HFF-Myc (cell line): Measurements from ENCODE around the gene ANK3.

Source experiments
- DNase-seq: peaks from one replicate; pipeline ENCODE4 v3.0.0-alpha.2; 2011; ENCODE audit warnings: low read depth; ENCODE audit errors: extremely low read depth
- H3K4me3 ChIP-seq: replicated peaks from 2 replicates; pipeline ENCODE4 v1.5.1; 2011; ENCODE audit warnings: low read depth, mild to moderate bottlenecking, control low read depth, low read length
- TF ChIP-seq, protein P1 (sequence below): IDR thresholded peaks from 2 replicates; pipeline ENCODE4 v1.5.1; 2012; ENCODE audit warnings: mild to moderate bottlenecking, low read depth, low read length, control low read depth; ENCODE audit errors: missing control alignments

Gene ANK3

DNA sequence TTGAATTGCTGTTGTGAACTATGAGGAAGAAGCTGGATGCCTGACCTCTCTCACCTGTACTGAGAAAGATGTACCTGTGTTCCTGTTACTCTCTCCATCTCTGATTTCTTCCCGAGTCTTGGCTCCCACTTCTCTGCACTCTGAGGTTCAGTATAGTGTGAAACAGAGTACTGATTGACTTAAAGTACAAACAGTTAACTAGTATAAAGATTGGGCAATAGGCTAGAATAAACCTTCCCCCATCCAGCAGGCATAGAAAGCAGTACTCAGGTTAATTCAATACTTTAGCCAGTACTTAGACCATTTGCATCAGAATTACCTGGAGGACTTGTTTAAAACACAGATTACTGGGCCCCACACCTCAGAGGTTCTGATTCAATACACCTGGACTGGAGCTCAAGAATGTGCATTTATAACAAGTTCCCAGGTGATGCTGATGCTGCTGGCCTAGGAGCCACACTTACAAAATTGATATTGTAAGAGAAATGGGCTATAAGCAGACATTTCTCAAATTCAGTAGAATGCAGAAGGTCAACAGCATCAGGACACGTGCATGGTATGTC, 51.6 kb downstream of the ANK3 start:
- TF ChIP-seq, protein P1, sequence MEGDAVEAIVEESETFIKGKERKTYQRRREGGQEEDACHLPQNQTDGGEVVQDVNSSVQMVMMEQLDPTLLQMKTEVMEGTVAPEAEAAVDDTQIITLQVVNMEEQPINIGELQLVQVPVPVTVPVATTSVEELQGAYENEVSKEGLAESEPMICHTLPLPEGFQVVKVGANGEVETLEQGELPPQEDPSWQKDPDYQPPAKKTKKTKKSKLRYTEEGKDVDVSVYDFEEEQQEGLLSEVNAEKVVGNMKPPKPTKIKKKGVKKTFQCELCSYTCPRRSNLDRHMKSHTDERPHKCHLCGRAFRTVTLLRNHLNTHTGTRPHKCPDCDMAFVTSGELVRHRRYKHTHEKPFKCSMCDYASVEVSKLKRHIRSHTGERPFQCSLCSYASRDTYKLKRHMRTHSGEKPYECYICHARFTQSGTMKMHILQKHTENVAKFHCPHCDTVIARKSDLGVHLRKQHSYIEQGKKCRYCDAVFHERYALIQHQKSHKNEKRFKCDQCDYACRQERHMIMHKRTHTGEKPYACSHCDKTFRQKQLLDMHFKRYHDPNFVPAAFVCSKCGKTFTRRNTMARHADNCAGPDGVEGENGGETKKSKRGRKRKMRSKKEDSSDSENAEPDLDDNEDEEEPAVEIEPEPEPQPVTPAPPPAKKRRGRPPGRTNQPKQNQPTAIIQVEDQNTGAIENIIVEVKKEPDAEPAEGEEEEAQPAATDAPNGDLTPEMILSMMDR = no peak
- no peak overlapping the region for H3K4me3 ChIP-seq
- DNase-seq = no peak

DNA sequence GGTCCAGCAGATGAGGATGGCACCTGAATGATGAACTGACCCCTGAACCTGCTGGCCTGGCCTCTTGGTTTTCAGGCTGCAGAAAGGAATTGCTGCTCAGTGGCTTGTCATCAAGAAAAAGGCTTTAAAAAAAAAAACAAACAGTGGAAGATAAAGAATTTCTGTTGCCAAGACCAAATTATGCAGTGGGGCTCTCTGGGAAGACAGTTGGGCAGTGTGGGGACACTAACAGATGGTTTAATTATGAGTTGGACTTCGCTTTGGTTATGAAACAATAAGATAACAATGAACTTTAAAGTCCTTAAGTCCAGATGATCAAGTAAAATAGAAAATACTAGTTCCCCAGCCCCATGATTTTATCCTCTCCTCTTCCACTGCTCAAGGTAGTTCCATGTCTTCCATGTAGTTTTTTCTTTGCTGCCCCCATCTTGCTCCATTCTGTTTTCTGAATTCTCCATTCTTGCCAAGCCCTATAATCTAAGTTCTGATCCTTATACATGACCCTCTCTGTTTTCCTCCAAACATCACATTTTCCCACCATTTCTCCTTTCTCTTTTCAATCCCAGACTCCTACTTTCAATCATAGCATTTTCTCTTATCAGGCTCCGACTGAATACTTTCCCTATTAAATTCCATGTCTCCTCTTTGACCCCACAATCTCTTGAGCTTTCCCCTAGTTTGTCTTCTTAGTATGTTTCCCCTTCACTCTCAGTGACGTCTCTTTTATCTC, 52.6 kb downstream of the ANK3 start:
- TF ChIP-seq, protein P1 = no peak
- H3K4me3 ChIP-seq = no peak overlapping the region
- no peak for DNase-seq

- TF ChIP-seq, protein P1 = peak; percentile 21
- no peak overlapping the region for H3K4me3 ChIP-seq
- no peak for DNase-seq
Observed at GRCh38 chr10:60335708-60336107, 54.0 kb downstream of the ANK3 start.

- DNase-seq = no peak
- TF ChIP-seq, protein P1 = no peak
- no peak overlapping the region for H3K4me3 ChIP-seq
Observed at GRCh38 chr10:60334991-60335390, 54.7 kb downstream of the ANK3 start.

DNA sequence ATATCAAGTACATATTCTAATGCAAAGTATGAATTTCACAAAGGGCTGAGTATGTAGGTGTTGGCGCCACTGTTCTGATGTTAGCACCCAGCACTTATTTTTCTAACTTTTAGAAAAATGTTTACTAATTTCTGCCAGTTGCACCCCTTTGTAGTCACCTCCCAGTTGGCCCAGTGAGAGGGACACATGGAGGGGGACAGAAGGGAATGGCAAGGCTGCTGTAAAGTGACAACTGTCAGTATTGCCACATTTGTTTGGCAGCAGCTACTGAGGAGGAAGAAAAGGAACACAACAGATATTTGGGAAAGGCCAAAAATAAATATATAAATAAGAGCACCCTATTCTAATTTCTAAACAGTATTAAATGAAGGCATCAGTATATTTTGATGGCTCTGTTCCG, 57.3 kb downstream of the ANK3 start:
- TF ChIP-seq, protein P1 = no peak
- DNase-seq = no peak
- H3K4me3 ChIP-seq = no peak overlapping the region

GRCh38 chr10:60331886-60332285, 57.8 kb downstream of the ANK3 start:
- DNase-seq = no peak
- TF ChIP-seq, protein P1 = no peak
- no peak overlapping the region for H3K4me3 ChIP-seq

DNA sequence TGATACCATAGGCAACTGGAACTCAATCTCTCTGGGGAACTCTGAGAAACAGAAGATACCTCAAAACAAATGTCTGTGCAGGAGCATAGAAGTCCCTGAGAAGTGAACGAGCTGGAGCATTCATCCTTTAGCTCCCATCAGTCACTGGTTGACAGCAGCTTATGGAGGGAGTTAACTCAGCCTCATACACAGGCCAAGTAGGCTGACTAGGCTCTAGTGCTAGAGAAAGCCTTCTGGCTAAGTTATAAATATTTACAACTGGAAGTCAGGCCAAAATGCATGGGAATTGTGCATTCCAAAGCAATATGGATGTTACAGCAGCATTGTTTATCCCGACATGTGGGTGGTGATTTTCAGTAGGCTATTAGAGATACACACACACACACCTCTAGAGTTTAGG, 66.5 kb downstream of the ANK3 start:
- no peak for DNase-seq
- TF ChIP-seq, protein P1 = no peak
- H3K4me3 ChIP-seq = no peak overlapping the region
